ENCODE data around the gene PDIA4.
"Not testable (repeated sequence)": the region's sequence is repeated elsewhere in the genome, so short reads cannot be mapped to it uniquely, and the experiment has no call there.

PDIA4 gene

DNA sequence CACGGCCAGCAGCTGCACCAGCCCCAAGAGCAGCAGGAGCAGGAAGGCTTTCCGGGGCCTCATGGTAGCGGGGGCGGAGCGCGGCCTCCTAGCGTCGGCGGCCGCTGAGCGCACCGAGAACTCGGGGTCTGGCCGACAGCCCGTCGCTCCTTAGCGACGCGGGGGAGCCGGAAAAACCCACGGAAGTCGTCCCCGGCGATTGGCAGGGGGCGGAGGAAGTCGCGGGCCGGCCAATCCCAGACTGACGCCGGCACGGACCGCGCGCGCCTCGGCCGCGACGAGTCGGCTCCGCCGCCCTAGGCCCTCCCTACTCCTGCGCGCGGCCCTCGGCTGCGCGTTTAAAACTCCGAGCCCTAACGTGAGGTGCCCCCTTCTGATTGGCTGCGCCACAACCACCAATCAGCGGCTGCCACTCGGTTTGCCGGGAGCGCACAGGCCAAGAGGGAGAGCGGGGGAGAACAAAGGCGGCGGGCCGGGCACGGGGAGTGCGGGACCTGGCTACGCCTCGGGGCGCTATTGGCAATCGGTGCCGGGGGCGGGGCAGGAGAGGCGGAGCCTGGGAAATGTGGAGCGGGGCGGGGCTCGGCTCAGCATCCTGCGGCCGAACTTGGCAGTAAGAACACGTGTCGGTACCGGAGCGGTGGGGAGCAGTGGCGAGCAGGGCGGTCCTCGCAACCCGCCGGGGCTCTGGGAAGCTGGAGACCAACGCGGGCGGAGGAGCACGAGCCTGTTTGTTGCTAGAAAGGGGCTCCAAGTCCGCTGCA, at the start of gene PDIA4:
TSS of gene PDIA4 (minus strand) at position 160 of the 764 bp plus-strand sequence. CDS start at position 63, 97 bp downstream.
- DNase-seq: peak; percentile 100

DNA sequence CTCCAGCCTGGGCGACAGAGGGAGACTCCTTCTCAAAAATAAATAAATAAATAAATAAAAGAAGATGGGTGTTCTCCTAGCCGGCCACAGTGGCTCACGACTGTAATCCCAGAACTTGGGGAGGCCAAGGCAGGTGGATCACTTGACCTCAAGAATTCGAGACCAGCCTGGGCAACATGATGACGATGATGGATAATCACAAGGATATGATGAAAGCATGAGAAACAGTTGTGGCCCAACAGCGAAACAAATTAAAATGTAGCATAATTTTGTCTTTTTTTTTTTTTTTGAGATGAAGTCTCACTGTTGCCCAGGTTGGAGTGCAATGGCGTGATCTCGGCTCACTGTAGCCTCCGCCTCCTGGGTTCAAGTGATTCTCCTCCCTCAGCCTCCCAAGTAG, 49.3 kb upstream of the PDIA4 start:
- no peak for DNase-seq

DNA sequence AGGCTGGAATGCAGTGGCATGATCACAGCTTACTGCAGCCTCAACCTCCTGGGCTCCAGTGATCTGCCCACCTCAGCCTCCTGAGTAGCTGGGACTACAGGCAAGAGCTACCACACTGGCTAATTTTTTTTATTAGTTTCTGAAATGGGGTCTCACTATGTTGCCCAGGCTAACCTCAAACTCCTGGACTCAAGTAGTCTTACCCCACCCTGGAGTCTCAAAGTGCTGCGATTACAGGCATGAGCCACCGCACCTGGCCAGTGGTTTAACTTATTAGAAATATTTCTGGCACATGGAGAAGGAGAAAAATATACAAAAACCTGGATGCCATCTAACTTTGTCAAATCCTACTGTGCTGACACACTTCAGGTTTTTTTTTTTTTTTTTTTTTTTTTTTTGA, 47.0 kb upstream of the PDIA4 start:
- no peak for DNase-seq

- no peak for DNase-seq
These were observed 46.0 kb upstream of the PDIA4 start for GRCh38 chr7:149074116-149074885.

GRCh38 chr7:149072438-149072775, 44.1 kb upstream of the PDIA4 start:
- no peak for DNase-seq

GRCh38 chr7:149071641-149072437, 43.5 kb upstream of the PDIA4 start:
- DNase-seq: peak; percentile 61

GRCh38 chr7:149071182-149071635, 42.9 kb upstream of the PDIA4 start:
- DNase-seq: no peak

- no peak for DNase-seq
These were observed 42.2 kb upstream of the PDIA4 start for GRCh38 chr7:149070372-149071125.

DNA sequence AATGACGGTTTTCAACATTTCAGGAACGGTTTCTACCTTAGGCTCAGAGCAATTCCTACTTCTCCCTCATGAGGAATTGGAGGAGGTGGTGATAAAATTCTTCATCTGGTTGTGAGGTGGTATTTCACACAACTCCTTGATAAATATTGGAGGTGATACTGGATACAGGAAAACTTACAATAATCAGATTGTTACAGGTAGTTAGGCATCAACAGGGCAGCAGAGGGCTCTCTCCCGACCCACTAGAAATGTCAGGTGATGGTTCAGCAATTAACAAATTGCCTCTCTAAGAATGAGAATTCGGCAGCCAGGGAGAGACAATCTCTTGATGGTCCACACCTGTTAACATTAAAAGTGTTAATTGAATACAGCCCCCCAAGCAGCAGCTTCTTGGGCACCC, 39.6 kb upstream of the PDIA4 start:
- no peak for DNase-seq

GRCh38 chr7:149063476-149063875, 35.2 kb upstream of the PDIA4 start:
- no peak for DNase-seq

DNA sequence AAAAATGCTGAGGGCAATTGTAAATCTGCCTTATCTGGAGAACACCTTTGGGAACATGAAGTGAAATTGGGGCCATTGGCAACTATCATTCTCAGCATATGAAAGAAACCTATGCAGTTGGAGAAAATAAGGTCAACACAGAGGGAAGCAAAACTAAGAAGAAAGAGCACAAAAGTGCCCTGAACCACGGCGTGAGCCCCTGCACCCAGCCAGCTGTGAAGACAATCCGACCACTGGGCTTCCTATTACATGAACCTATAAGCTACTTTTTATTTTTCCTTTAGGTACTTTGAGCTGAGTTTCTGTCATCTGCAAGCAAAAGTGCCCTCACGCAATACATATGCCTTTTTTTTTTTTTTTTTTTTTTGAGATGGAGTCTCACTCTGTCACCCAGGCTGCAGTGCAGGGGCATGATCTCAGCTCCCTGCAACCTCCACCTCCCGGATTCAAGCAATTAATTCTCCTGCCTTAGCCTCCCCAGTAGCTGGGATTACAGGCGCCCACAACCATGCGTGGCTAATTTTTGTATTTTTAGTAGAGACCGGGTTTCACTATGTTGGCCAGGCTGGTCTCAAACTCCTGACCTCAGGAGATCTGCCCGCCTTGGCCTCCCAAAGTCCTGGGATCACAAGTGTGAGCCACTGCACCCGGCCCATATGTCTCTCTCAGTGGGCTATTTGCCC, 34.1 kb upstream of the PDIA4 start:
- DNase-seq: not testable (repeated sequence)

DNA sequence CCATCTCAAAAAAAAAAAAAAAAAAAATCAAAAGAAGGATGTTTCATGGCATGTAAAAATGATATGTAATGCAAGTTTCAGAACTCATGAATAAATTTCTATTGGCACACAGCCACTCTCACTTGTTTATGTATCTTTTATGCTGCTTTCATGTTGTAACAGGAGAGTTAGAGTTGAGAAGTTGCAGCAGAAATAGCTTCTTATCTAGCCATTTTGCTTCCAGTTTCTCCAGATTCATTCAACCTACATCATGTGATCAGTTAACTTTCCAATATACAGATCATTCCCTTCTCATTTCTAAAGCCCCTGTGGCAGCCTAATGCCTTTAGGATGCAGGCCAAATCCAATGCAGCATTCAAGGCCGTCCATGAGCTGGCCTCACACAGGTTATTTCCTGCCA, 31.9 kb upstream of the PDIA4 start:
- DNase-seq: no peak

- DNase-seq: no peak
These were observed 25.6 kb upstream of the PDIA4 start for GRCh38 chr7:149053885-149054284.

DNA sequence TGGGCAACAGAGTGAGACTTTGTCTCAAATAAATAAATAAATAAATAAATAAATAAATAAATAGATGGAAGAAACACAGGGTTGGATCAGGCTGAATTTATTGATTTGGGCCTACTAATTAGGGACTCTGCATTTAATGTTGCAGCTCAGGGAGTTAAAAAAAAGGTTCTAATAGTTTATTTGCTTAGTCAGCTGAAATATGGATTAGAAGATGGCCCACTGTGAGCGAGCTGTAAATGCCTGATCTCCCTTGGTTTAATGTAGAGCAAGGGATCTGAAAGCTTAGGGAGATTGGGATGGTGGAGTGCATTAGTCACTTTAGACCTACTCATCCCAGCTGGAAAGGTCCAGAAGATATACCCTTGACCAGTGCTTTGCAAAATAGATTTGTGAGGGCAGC, 25.1 kb upstream of the PDIA4 start:
- no peak for DNase-seq

- DNase-seq: no peak
These were observed 22.6 kb upstream of the PDIA4 start for GRCh38 chr7:149050941-149051340.

- DNase-seq: no peak
These were observed 20.5 kb upstream of the PDIA4 start for GRCh38 chr7:149048805-149049204.

GRCh38 chr7:149046416-149046815, 18.1 kb upstream of the PDIA4 start:
- no peak for DNase-seq

- no peak for DNase-seq
These were observed 15.6 kb upstream of the PDIA4 start for GRCh38 chr7:149043936-149044335.

DNA sequence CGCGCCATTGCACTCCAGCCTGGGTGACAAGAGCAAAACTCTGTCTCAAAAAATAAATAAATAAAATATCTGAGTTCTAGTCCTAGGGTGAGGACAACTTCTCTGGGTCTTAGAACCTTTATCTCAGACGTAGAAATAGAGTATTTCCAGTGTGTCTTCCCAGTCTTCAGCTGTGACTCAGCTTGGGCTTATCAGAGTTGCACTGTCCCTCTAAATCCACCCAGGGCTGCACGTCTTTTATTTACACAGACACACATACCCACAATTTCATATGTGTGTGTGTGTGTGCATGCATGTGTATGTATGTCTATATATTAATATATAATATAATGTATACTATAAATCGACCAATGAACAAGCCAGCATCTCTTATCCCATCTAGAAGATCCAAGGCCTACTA, 13.0 kb upstream of the PDIA4 start:
- no peak for DNase-seq

DNA sequence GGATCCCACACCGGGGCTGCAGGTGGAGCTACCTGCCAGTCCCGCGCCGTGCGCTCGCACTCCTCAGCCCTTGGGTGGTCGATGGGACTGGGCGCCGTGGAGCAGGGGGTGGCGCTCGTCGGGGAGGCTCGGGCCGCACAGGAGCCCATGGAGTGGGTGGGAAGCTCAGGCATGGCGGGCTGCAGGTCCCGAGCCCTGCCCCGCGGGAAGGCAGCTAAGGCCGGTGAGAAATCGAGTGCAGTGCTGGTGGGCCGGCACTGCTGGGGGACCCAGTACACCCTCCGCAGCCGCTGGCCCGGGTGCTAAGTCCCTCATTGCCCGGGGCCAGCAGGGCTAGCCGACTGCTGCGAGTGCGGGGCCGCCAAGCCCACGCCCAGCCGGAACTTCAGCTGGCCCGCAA, 10.3 kb upstream of the PDIA4 start:
- DNase-seq: not testable (repeated sequence)

- DNase-seq: no peak
These were observed 8.4 kb upstream of the PDIA4 start for GRCh38 chr7:149036676-149037075.

DNA sequence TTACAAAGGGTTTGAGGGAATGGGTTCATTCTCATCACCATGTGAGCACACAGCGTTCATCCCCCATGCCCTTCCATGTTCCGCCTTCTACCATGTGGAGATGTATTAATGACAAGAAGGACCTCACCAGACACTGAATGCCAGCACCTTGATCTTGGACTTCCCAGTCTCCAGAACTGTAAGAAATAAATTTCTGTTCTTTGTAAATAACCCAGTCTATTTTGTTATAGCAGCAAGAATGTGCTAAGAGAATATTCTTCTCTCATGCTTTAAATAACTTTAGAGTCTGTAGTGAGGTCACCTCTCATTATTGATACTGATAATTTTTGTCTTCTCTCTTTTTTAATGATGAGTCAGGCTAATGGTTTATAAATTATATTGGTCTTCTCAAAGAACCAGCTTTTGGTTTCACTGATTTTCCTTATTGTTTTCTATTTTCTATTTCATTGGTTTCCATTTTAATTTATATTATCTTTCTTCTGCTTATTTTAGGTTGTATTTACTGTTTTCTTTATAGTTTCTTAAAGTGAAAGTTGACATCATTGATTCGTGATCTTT, 3.1 kb upstream of the PDIA4 start:
- DNase-seq: no peak

Data from activated CD4-positive, CD25-positive, alpha-beta regulatory T cell treated with anti-CD3 and anti-CD28 coated beads, Interleukin-2, amount 50 U/mL, for 72 hours (primary cell).